Body of pancreas (tissue), 4 donors: ENCODE results near the gene SKAP1. TPM values are rescaled to one million over a fixed set of nuclear protein-coding genes. Genes with fewer than 3 reads are reported as not detected.

Experiments
- ATAC-seq: fragments of 150-250 bp; one replicate; pipeline ENCODE4 v1.9.1; 2016
- DNase-seq, 4 donors: peaks; one replicate each; pipeline ENCODE4 v3.0.0-alpha.2; 2019
- H3K27ac ChIP-seq, 4 donors: fragments of 200-600 bp; sonication (generic); 1 replicate in 3 of 4; 2 replicates in 1 of 4; pipeline versions ENCODE4 v1.5.1 to v1.6.1; 2016 to 2019; ENCODE audit warnings: mild to moderate bottlenecking in 1 of 4, mixed read lengths in 1 of 4, moderate library complexity in 1 of 4
- H3K27me3 ChIP-seq, 2 donors: fragments of 200-600 bp; sonication (generic); one replicate each; pipeline ENCODE4 v1.6.0; 2016; ENCODE audit warnings: mild to moderate bottlenecking in 1 of 2
- H3K36me3 ChIP-seq, 2 donors: fragments of 200-600 bp; sonication (generic); replicated peaks in 1 of 2; 2 replicates each; pipeline ENCODE4 v1.5.1; 2016; ENCODE audit warnings: low read depth in 2 of 2; ENCODE audit not compliant: insufficient read depth in 1 of 2
- H3K4me1 ChIP-seq: fragments of 200-600 bp; sonication (generic); one replicate; pipeline ENCODE4 v1.6.0; 2016
- H3K4me3 ChIP-seq, 2 donors: fragments of 200-600 bp; sonication (generic); 1 replicate in 1 of 2; 2 replicates in 1 of 2; pipeline ENCODE4 v1.5.1; 2016 to 2019
- H3K9me3 ChIP-seq, 3 donors: fragments of 200-600 bp; sonication (generic); 1 replicate in 2 of 3; 2 replicates in 1 of 3; pipeline ENCODE4 v1.5.1; 2016
- POLR2A ChIP-seq, 3 donors: fragments of 450-650 bp; IDR thresholded peaks; one replicate each; pipeline ENCODE4 v1.6.1; 2016; ENCODE audit warnings: antibody characterized with exemption in 3 of 3, mild to moderate bottlenecking in 2 of 3
- WGBS, 2 donors: methylation state at CpG; one replicate each; pipeline ENCODE4 v1.1.5; 2017; 5-methylcytosine and 5-hydroxymethylcytosine counted together
- intact Hi-C: fragments of 100-400 bp; cut with DNase I; formaldehyde crosslinking; loops from one replicate; pipeline ENCODE4 v1.15.1; 2023
- total RNA-seq, 2 donors: library from RNA; depleted of rRNA; stranded (reverse); fragments of >200 nt; gene quantifications; one replicate each; pipeline ENCODE4 v1.1.0, GENCODE V29; 2016
- TF ChIP-seq, protein P1 (sequence below), 7 experiments: fragments of 450-650 bp in 4 of 7; fragments of 200-600 bp in 3 of 7; sonication (generic) in 3 of 7; IDR thresholded peaks; one replicate each; pipeline ENCODE4 v1.5.1; 2016 to 2019; ENCODE audit warnings: antibody characterized with exemption in 7 of 7

The SKAP1 gene
- total RNA-seq, 2 donors from 2014 or later, result 0.78 to 4.0 TPM

DNA sequence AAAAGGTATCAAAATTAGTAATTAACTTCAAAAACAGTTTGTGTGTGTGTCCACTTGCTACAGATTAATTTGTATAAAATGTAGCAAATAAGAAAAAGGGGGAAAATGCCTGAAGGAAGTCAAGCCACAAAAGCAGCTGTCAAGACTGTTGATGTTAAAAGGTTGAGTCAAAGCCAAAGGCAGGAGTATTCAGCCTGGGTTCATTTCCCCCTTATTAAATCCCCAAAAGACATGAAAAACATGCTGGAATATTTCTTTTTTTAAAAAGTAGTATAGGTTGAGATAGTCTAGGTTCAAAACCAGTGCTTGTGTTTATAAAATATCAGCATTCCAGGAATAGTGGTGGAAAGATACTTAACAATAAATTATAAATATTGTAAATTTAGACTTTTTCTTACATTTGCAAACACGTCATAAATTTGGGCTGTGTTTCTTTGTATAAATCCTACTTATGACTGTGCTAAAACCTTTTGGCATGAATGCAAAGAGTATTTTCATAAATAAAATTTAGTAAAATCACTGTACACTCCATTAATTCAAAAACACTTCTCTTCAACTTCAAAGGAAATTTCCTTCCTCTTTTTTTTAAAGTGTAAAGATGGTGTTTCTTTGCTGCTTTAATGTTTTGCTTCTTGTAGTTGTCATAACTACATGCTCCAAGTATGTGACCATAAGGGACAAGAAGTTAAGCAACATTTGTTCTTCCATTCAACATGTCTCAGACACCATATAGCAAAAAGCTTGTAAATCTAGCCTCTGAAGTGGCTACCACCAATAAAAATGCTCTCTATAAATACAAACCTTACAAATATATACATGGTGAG, 72.0 kb downstream of the SKAP1 start:
- intact Hi-C loops, result no loop called here
- no peak overlapping the region for H3K4me3 ChIP-seq
- DNase-seq (no peak), ATAC-seq (no peak)
- 61 to 83% methylated on average over 1 of the region's 1 CpG for WGBS, 2 donors
- no peaks in the 10 kb centered on the region for H3K36me3 ChIP-seq
- no peaks in the 10 kb centered on the region for H3K9me3 ChIP-seq
- no peak for TF ChIP-seq POLR2A (IDR thresholded peaks at IDR 0.05)
- TF ChIP-seq, protein P1, sequence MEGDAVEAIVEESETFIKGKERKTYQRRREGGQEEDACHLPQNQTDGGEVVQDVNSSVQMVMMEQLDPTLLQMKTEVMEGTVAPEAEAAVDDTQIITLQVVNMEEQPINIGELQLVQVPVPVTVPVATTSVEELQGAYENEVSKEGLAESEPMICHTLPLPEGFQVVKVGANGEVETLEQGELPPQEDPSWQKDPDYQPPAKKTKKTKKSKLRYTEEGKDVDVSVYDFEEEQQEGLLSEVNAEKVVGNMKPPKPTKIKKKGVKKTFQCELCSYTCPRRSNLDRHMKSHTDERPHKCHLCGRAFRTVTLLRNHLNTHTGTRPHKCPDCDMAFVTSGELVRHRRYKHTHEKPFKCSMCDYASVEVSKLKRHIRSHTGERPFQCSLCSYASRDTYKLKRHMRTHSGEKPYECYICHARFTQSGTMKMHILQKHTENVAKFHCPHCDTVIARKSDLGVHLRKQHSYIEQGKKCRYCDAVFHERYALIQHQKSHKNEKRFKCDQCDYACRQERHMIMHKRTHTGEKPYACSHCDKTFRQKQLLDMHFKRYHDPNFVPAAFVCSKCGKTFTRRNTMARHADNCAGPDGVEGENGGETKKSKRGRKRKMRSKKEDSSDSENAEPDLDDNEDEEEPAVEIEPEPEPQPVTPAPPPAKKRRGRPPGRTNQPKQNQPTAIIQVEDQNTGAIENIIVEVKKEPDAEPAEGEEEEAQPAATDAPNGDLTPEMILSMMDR (IDR thresholded peaks at IDR 0.05), result no peak
- H3K27me3 ChIP-seq, result no peaks in the 10 kb centered on the region
- no peaks in the 10 kb centered on the region for H3K4me1 ChIP-seq
- no peak overlapping the region for H3K27ac ChIP-seq

- no peak overlapping the region for H3K4me3 ChIP-seq
- ATAC-seq (no peak), DNase-seq (no peak)
- no peaks in the 10 kb centered on the region for H3K36me3 ChIP-seq
- no peaks in the 10 kb centered on the region for H3K4me1 ChIP-seq
- no peak overlapping the region for H3K27ac ChIP-seq
- H3K9me3 ChIP-seq, result no peaks in the 10 kb centered on the region
- intact Hi-C loops, result no loop called here
- no peak for TF ChIP-seq POLR2A (IDR thresholded peaks at IDR 0.05)
- TF ChIP-seq, protein P1 (IDR thresholded peaks at IDR 0.05), result no peak
- H3K27me3 ChIP-seq, result no peaks in the 10 kb centered on the region
- 69 to 81% methylated on average over 2 of the region's 2 CpGs for WGBS, 2 donors
Observed at GRCh38 chr17:48356866-48357265, 73.1 kb downstream of the SKAP1 start.

DNA sequence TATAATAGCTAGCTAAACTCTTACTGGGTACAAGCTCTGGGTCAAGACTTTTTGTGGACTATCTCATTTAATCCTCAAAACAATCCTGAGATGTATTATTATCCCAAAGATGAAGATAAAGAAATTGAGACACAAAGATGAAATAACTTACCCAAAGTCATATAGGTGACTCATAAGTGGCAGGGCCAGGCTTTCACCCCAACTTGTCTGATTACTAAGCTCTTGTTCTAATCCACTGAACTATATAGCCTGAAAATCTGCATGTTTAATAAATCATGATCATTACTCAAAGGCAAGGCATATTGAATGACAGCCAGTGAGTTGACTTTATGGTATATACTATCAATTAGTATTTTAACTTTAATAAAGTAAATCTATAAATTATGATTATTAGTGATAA, 77.4 kb downstream of the SKAP1 start:
- H3K27me3 ChIP-seq, result no peaks in the 10 kb centered on the region
- intact Hi-C loops, result no loop called here
- no peak for TF ChIP-seq POLR2A (IDR thresholded peaks at IDR 0.05)
- TF ChIP-seq, protein P1 (IDR thresholded peaks at IDR 0.05), result no peak
- DNase-seq, result no peak
- H3K9me3 ChIP-seq, result no peaks in the 10 kb centered on the region
- ATAC-seq, result no peak
- no peaks in the 10 kb centered on the region for H3K36me3 ChIP-seq
- H3K4me3 ChIP-seq, result no peak overlapping the region
- H3K27ac ChIP-seq, result no peak overlapping the region
- H3K4me1 ChIP-seq, result no peaks in the 10 kb centered on the region

- no peaks in the 10 kb centered on the region for H3K27me3 ChIP-seq
- TF ChIP-seq POLR2A (IDR thresholded peaks at IDR 0.05), result no peak
- TF ChIP-seq, protein P1 (IDR thresholded peaks at IDR 0.05), result peak; percentile 36 to 63 (median 51)
- H3K27ac ChIP-seq, result no peak overlapping the region
- intact Hi-C loops, result no loop called here
- DNase-seq (no peak), ATAC-seq (no peak)
- no peak overlapping the region for H3K4me3 ChIP-seq
- no peaks in the 10 kb centered on the region for H3K4me1 ChIP-seq
- no peaks in the 10 kb centered on the region for H3K36me3 ChIP-seq
- no peaks in the 10 kb centered on the region for H3K9me3 ChIP-seq
Observed at GRCh38 chr17:48351911-48352332, 78.1 kb downstream of the SKAP1 start.

- ATAC-seq, result no peak
- Histone ChIP-seq H3K4me3 (no peak overlapping the region), H3K9me3 (no peaks in the 10 kb centered on the region), H3K27me3 (no peaks in the 10 kb centered on the region), H3K36me3 (no peaks in the 10 kb centered on the region), H3K4me1 (no peaks in the 10 kb centered on the region), H3K27ac (no peak overlapping the region)
- TF ChIP-seq, protein P1 (IDR thresholded peaks at IDR 0.05), result no peak
- intact Hi-C loops, result no loop called here
- DNase-seq, result no peak
Observed at GRCh38 chr17:48348352-48348751, 81.7 kb downstream of the SKAP1 start.
